ENCODE results near the gene KIAA1614. TPM values are rescaled to one million over a fixed set of nuclear protein-coding genes. Genes with fewer than 3 reads are reported as not detected.
"Not testable (repeated sequence)": the region's sequence is repeated elsewhere in the genome, so short reads cannot be mapped to it uniquely, and the experiment has no call there.

The KIAA1614 gene
- total and polyA plus RNA-seq, 4 donors = 2.0 to 9.8 (median 5.0) TPM

GRCh38 chr1:180954801-180955165 is 42.1 kb downstream of the KIAA1614 start:
- peak overlapping the region; percentile 13 for H3K27ac ChIP-seq (ENCODE audit: low read depth, low read length)
- WGBS (ENCODE audit: insufficient coverage) = 69% methylated on average over 6 of the region's 10 CpGs
- H3K36me3 ChIP-seq (ENCODE audit: control insufficient read depth, insufficient read depth, low read length) = peaks cover 23% of the 10 kb centered on the region
- no peaks in the 10 kb centered on the region for H3K27me3 ChIP-seq (ENCODE audit: control insufficient read depth, insufficient read depth, low read length)
- no peak overlapping the region for H3K4me3 ChIP-seq (ENCODE audit: low read depth, low read length)
- peak in 1 of 6 donors; percentile 39 for DNase-seq (ENCODE audit: low read depth in 4 of 6, low spot score in 6 of 6)
- peaks cover 42% of the 10 kb centered on the region for H3K4me1 ChIP-seq (ENCODE audit: control insufficient read depth, insufficient read depth, low read length)
- peaks cover under 1% of the 10 kb centered on the region for H3K9me3 ChIP-seq (ENCODE audit: control insufficient read depth, insufficient read depth, low read length)

GRCh38 chr1:180956028-180956640 is 43.4 kb downstream of the KIAA1614 start:
- peak in 2 of 6 donors; percentile 64 to 72 for DNase-seq (ENCODE audit: low read depth in 4 of 6, low spot score in 6 of 6)
- no peak overlapping the region for H3K27ac ChIP-seq (ENCODE audit: low read depth, low read length)
- H3K36me3 ChIP-seq (ENCODE audit: control insufficient read depth, insufficient read depth, low read length) = peaks cover 14% of the 10 kb centered on the region
- no peaks in the 10 kb centered on the region for H3K27me3 ChIP-seq (ENCODE audit: control insufficient read depth, insufficient read depth, low read length)
- 41% methylated on average over 7 of the region's 8 CpGs for WGBS (ENCODE audit: insufficient coverage)
- no peak overlapping the region for H3K4me3 ChIP-seq (ENCODE audit: low read depth, low read length)
- H3K4me1 ChIP-seq (ENCODE audit: control insufficient read depth, insufficient read depth, low read length) = peaks cover 43% of the 10 kb centered on the region
- peaks cover 2% of the 10 kb centered on the region for H3K9me3 ChIP-seq (ENCODE audit: control insufficient read depth, insufficient read depth, low read length)

DNA sequence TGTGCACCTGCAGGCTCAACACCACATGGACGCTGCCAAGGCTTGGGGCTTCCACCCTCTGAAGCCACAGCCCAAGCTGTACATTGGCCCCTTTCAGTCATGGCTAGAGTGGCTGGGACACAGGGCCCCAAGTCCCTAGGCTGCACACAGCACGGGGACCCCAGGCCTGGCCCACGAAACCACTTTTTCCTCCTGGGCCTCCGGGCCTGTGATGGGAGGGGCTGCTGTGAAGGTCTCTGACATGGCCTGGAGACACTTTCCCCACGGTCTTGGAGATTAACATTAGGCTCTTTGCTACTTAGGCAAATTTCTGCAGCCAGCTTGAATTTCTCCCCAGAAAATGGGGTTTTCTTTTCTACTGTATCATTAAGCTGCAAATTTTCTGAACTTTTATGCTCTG is 46.9 kb downstream of the KIAA1614 start:
- 80% methylated on average over 3 of the region's 5 CpGs for WGBS (ENCODE audit: insufficient coverage)
- peaks cover 33% of the 10 kb centered on the region for H3K4me1 ChIP-seq (ENCODE audit: control insufficient read depth, insufficient read depth, low read length)
- not testable (repeated sequence) for H3K4me3 ChIP-seq (ENCODE audit: low read depth, low read length); DNase-seq (ENCODE audit: low read depth in 4 of 6, low spot score in 6 of 6); H3K27me3 ChIP-seq (ENCODE audit: control insufficient read depth, insufficient read depth, low read length); H3K36me3 ChIP-seq (ENCODE audit: control insufficient read depth, insufficient read depth, low read length); H3K27ac ChIP-seq (ENCODE audit: low read depth, low read length); H3K9me3 ChIP-seq (ENCODE audit: control insufficient read depth, insufficient read depth, low read length)

GRCh38 chr1:180961622-180962021 is 48.9 kb downstream of the KIAA1614 start:
- H3K4me3 ChIP-seq (ENCODE audit: low read depth, low read length) = no peak overlapping the region
- peaks cover 12% of the 10 kb centered on the region for H3K36me3 ChIP-seq (ENCODE audit: control insufficient read depth, insufficient read depth, low read length)
- H3K4me1 ChIP-seq (ENCODE audit: control insufficient read depth, insufficient read depth, low read length) = peaks cover 13% of the 10 kb centered on the region
- no peaks in the 10 kb centered on the region for H3K27me3 ChIP-seq (ENCODE audit: control insufficient read depth, insufficient read depth, low read length)
- peaks cover 2% of the 10 kb centered on the region for H3K9me3 ChIP-seq (ENCODE audit: control insufficient read depth, insufficient read depth, low read length)
- 80% methylated on average over 1 of the region's 4 CpGs for WGBS (ENCODE audit: insufficient coverage)
- peak in 1 of 6 donors; percentile 54 for DNase-seq (ENCODE audit: low read depth in 4 of 6, low spot score in 6 of 6)
- H3K27ac ChIP-seq (ENCODE audit: low read depth, low read length) = no peak overlapping the region

DNA sequence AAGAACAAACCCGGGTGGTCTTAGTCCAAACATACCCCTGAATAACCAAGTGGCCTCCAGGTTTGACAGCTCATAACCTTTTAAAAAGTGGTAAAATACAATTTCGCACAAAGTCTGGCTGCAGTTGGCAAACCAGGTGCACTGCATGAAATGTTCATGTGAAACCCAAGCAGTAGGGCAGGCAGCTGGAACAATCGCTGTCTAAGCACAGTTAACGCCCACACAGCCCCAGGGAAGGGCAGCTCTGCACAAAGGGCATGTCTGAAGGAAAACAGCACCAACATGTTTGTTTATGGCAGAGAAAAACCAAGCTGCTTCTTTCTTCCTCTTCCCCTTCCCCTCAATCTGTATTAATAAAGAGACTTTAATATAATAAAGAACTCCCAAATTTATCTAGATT is 49.5 kb downstream of the KIAA1614 start:
- 58% methylated on average over 4 of the region's 4 CpGs for WGBS (ENCODE audit: insufficient coverage)
- peaks cover 14% of the 10 kb centered on the region for H3K36me3 ChIP-seq (ENCODE audit: control insufficient read depth, insufficient read depth, low read length)
- H3K27ac ChIP-seq (ENCODE audit: low read depth, low read length) = no peak overlapping the region
- peak in 1 of 6 donors; percentile 37 for DNase-seq (ENCODE audit: low read depth in 4 of 6, low spot score in 6 of 6)
- no peak overlapping the region for H3K4me3 ChIP-seq (ENCODE audit: low read depth, low read length)
- no peaks in the 10 kb centered on the region for H3K27me3 ChIP-seq (ENCODE audit: control insufficient read depth, insufficient read depth, low read length)
- peaks cover 12% of the 10 kb centered on the region for H3K4me1 ChIP-seq (ENCODE audit: control insufficient read depth, insufficient read depth, low read length)
- peaks cover 2% of the 10 kb centered on the region for H3K9me3 ChIP-seq (ENCODE audit: control insufficient read depth, insufficient read depth, low read length)

DNA sequence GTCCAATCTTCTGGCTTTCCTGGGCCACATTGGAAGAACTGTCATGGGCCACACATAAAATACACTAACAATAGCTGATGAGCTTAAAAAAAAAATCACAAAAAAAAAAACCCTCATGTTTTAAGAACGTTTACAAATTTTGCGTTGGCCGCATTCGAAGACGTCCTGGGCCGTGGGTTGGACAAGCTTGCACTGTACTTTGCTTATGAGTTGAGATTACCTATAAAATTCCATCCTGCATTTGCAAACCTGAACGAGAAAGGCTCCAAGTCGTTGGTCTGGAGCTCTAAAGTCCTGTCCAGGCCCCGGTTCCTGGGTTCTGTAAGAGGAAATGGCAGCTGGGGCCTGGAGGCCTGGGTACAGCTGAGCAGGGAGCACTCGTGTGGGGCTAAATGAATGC is 51.4 kb downstream of the KIAA1614 start:
- H3K36me3 ChIP-seq (ENCODE audit: control insufficient read depth, insufficient read depth, low read length) = peaks cover 15% of the 10 kb centered on the region
- no peak overlapping the region for H3K27ac ChIP-seq (ENCODE audit: low read depth, low read length)
- peaks cover 10% of the 10 kb centered on the region for H3K4me1 ChIP-seq (ENCODE audit: control insufficient read depth, insufficient read depth, low read length)
- no peak overlapping the region for H3K4me3 ChIP-seq (ENCODE audit: low read depth, low read length)
- no peak for DNase-seq (ENCODE audit: low read depth in 4 of 6, low spot score in 6 of 6)
- H3K9me3 ChIP-seq (ENCODE audit: control insufficient read depth, insufficient read depth, low read length) = peaks cover 2% of the 10 kb centered on the region
- no peaks in the 10 kb centered on the region for H3K27me3 ChIP-seq (ENCODE audit: control insufficient read depth, insufficient read depth, low read length)
- WGBS (ENCODE audit: insufficient coverage) = 96% methylated on average over 3 of the region's 10 CpGs

GRCh38 chr1:180964595-180964994 is 51.9 kb downstream of the KIAA1614 start:
- Histone ChIP-seq H3K27ac (ENCODE audit: low read depth, low read length) (no peak overlapping the region), H3K36me3 (ENCODE audit: control insufficient read depth, insufficient read depth, low read length) (peaks cover 16% of the 10 kb centered on the region), H3K4me1 (ENCODE audit: control insufficient read depth, insufficient read depth, low read length) (peaks cover 13% of the 10 kb centered on the region), H3K4me3 (ENCODE audit: low read depth, low read length) (no peak overlapping the region), H3K27me3 (ENCODE audit: control insufficient read depth, insufficient read depth, low read length) (no peaks in the 10 kb centered on the region), H3K9me3 (ENCODE audit: control insufficient read depth, insufficient read depth, low read length) (peaks cover 2% of the 10 kb centered on the region)
- WGBS (ENCODE audit: insufficient coverage) = 96% methylated on average over 3 of the region's 6 CpGs
- DNase-seq (ENCODE audit: low read depth in 4 of 6, low spot score in 6 of 6) = no peak

- no peaks in the 10 kb centered on the region for H3K9me3 ChIP-seq (ENCODE audit: control insufficient read depth, insufficient read depth, low read length)
- no peaks in the 10 kb centered on the region for H3K27me3 ChIP-seq (ENCODE audit: control insufficient read depth, insufficient read depth, low read length)
- 100% methylated on average over 1 of the region's 4 CpGs for WGBS (ENCODE audit: insufficient coverage)
- H3K4me3 ChIP-seq (ENCODE audit: low read depth, low read length) = no peak overlapping the region
- peaks cover 22% of the 10 kb centered on the region for H3K36me3 ChIP-seq (ENCODE audit: control insufficient read depth, insufficient read depth, low read length)
- peaks cover 13% of the 10 kb centered on the region for H3K4me1 ChIP-seq (ENCODE audit: control insufficient read depth, insufficient read depth, low read length)
- H3K27ac ChIP-seq (ENCODE audit: low read depth, low read length) = no peak overlapping the region
- no peak for DNase-seq (ENCODE audit: low read depth in 4 of 6, low spot score in 6 of 6)
Measured at GRCh38 chr1:180966312-180966711, 53.6 kb downstream of the KIAA1614 start.

- no peaks in the 10 kb centered on the region for H3K9me3 ChIP-seq (ENCODE audit: control insufficient read depth, insufficient read depth, low read length)
Measured at GRCh38 chr1:180966744-180967536, 54.2 kb downstream of the KIAA1614 start.

GRCh38 chr1:180967558-180967957 is 54.9 kb downstream of the KIAA1614 start:
- DNase-seq (ENCODE audit: low read depth in 4 of 6, low spot score in 6 of 6) = no peak
- Histone ChIP-seq H3K4me3 (ENCODE audit: low read depth, low read length) (no peak overlapping the region), H3K27me3 (ENCODE audit: control insufficient read depth, insufficient read depth, low read length) (no peaks in the 10 kb centered on the region), H3K27ac (ENCODE audit: low read depth, low read length) (no peak overlapping the region), H3K4me1 (ENCODE audit: control insufficient read depth, insufficient read depth, low read length) (peaks cover 6% of the 10 kb centered on the region), H3K36me3 (ENCODE audit: control insufficient read depth, insufficient read depth, low read length) (peaks cover 35% of the 10 kb centered on the region), H3K9me3 (ENCODE audit: control insufficient read depth, insufficient read depth, low read length) (no peaks in the 10 kb centered on the region)
- no CpG with 5 or more reads among the region's 1 CpG for WGBS (ENCODE audit: insufficient coverage)

More at GRCh38 chr1:180966744-180967536, 54.2 kb downstream of the KIAA1614 start:
- Histone ChIP-seq H3K27me3 (ENCODE audit: control insufficient read depth, insufficient read depth, low read length) (no peaks in the 10 kb centered on the region), H3K36me3 (ENCODE audit: control insufficient read depth, insufficient read depth, low read length) (peaks cover 29% of the 10 kb centered on the region), H3K27ac (ENCODE audit: low read depth, low read length) (no peak overlapping the region), H3K4me3 (ENCODE audit: low read depth, low read length) (no peak overlapping the region), H3K4me1 (ENCODE audit: control insufficient read depth, insufficient read depth, low read length) (peaks cover 10% of the 10 kb centered on the region)
- DNase-seq (ENCODE audit: low read depth in 4 of 6, low spot score in 6 of 6) = no peak
- WGBS (ENCODE audit: insufficient coverage) = 98% methylated on average over 5 of the region's 15 CpGs
